ENCODE data around the gene BIRC2. TPM values are rescaled to one million over a fixed set of nuclear protein-coding genes. Genes with fewer than 3 reads are reported as not detected.

BIRC2 gene
- total and polyA plus RNA-seq, 2 of the 4 experiments (the other 2 are of a cell fraction), result 48.0 to 204 TPM

DNA sequence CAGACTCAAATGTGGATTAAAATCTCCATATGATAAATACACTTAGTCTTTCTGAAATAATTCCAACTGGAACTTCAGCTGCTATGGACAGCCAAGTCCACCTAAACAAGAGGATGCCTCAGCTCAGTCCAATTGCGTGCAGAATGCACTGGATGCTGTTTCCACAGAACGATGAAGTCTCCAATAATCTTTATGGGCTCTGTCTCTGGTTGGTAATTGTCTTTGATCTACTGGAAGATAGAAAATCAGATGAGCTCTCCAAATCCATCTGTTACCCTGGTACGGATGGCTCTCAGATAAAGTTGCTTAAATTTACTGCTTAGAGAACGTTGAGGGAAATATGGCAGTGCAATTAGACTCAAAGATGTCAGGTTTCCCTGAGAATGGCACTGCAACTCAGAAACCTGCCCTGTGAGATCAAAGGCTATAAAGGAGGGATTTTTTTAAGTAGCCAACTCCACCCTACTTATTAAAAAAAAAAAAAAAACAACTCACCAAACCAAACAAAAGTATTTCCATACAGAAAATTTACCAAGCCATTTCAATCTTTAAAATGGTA lies 30.6 kb upstream of the BIRC2 start:
- peak overlapping the region; percentile 55; the same call in 1 of the 2 replicates for H2BK20ac ChIP-seq (ENCODE audit: low read depth, low read length)
- H3K4me2 ChIP-seq (ENCODE audit: low read depth, low read length), result no peak overlapping the region
- no CpG with 5 or more reads among the region's 4 CpGs for WGBS, 2 experiments (ENCODE audit: extremely low coverage in 2 of 2, insufficient read length in 1 of 2)
- ATAC-seq (ENCODE audit: low read depth), result no peak
- no peak overlapping the region for H3K9ac ChIP-seq (ENCODE audit: low read depth, low read length)
- peak overlapping the region; percentile 47 for H4K91ac ChIP-seq (ENCODE audit: insufficient read depth, low read depth, low read length)
- H4K8ac ChIP-seq (ENCODE audit: low read depth in 2 of 2, low read length in 2 of 2), result peak overlapping the region in 1 of 2 experiments; percentile 20; a peak in 1 of 4 replicates
- H4K5ac ChIP-seq (ENCODE audit: low read depth, low read length), result no peak overlapping the region; the same call in 1 of the 2 replicates
- peak overlapping the region; percentile 54; the same call in 1 of the 2 replicates for H2AK5ac ChIP-seq (ENCODE audit: low read depth, low read length)
- no TSS peak for BruUV-seq (replicated peaks)
- CTCF ChIA-PET, result interaction anchor here (1.5 to 1.6 kb wide), 2 partner anchors 10 to 28 kb away, joined by 3 to 4 read pairs; no protein-coding TSS in a partner anchor
- H4K20me1 ChIP-seq (ENCODE audit: insufficient read depth, low read length), result no peaks in the 10 kb centered on the region
- H3K79me1 ChIP-seq (ENCODE audit: low read depth in 1 of 2, low read length in 2 of 2), result peaks cover 0 to 16% of the 10 kb centered on the region in 2 experiments; a peak in 2 of 4 replicates
- no peak overlapping the region for H2BK15ac ChIP-seq (ENCODE audit: low read depth, low read length)
- no peak overlapping the region for H2AFZ ChIP-seq (replicated peaks; ENCODE audit: low read length, poor library complexity)
- peaks cover 5% of the 10 kb centered on the region for H3K4me1 ChIP-seq (ENCODE audit: control insufficient read depth, insufficient read depth, low read length)
- H3K9me1 ChIP-seq (ENCODE audit: insufficient read depth, low read length), result peaks cover 7% of the 10 kb centered on the region; the same call in 1 of the 2 replicates
- dilution Hi-C loops (cut with HindIII; ENCODE audit: low sequenced_read_pairs, unreplicated experiment), result no loop called here
- TF ChIP-seq, protein P1, sequence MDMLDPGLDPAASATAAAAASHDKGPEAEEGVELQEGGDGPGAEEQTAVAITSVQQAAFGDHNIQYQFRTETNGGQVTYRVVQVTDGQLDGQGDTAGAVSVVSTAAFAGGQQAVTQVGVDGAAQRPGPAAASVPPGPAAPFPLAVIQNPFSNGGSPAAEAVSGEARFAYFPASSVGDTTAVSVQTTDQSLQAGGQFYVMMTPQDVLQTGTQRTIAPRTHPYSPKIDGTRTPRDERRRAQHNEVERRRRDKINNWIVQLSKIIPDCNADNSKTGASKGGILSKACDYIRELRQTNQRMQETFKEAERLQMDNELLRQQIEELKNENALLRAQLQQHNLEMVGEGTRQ (IDR thresholded peaks at IDR 0.05; ENCODE audit: low read depth, low read length), result no peak
- TF ChIP-seq, protein P2, sequence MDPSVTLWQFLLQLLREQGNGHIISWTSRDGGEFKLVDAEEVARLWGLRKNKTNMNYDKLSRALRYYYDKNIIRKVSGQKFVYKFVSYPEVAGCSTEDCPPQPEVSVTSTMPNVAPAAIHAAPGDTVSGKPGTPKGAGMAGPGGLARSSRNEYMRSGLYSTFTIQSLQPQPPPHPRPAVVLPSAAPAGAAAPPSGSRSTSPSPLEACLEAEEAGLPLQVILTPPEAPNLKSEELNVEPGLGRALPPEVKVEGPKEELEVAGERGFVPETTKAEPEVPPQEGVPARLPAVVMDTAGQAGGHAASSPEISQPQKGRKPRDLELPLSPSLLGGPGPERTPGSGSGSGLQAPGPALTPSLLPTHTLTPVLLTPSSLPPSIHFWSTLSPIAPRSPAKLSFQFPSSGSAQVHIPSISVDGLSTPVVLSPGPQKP (IDR thresholded peaks at IDR 0.05; ENCODE audit: borderline replicate concordance, low read depth, low read length), result no peak
- TF ChIP-seq CEBPB (IDR thresholded peaks at IDR 0.05; ENCODE audit: low read depth, low read length), result no peak
- H3K9me3 ChIP-seq (ENCODE audit: control insufficient read depth, insufficient read depth, low read length), result no peaks in the 10 kb centered on the region
- H3K27me3 ChIP-seq (ENCODE audit: control insufficient read depth, insufficient read depth, low read length), result no peaks in the 10 kb centered on the region
- H3K4ac ChIP-seq (ENCODE audit: low read depth, low read length), result peak overlapping the region; percentile 72; the same call in 1 of the 2 replicates
- in situ Hi-C loops (cut with MboI; ENCODE audit: low sequenced_read_pairs), result no loop called here
- H3K27ac ChIP-seq (ENCODE audit: insufficient read depth, low read length), result no peak overlapping the region
- no peak overlapping the region for H3K56ac ChIP-seq (ENCODE audit: extremely low read depth, insufficient read depth, low read length)
- no peak overlapping the region for H3K14ac ChIP-seq (replicated peaks; ENCODE audit: low read depth, low read length)
- no peak overlapping the region for H2AK9ac ChIP-seq (replicated peaks; ENCODE audit: low read depth, low read length, poor library complexity)
- H3K36me3 ChIP-seq (ENCODE audit: control insufficient read depth, insufficient read depth, low read length), result no peaks in the 10 kb centered on the region
- peak overlapping the region; percentile 40; the same call in 1 of the 2 replicates for H2BK120ac ChIP-seq (ENCODE audit: low read depth, low read length)
- H3K18ac ChIP-seq (ENCODE audit: low read depth, low read length), result peak overlapping the region; percentile 79; the same call in 1 of the 2 replicates
- no peak for DNase-seq
- no peak overlapping the region for H2BK5ac ChIP-seq (ENCODE audit: low read depth, low read length, poor library complexity, severe bottlenecking)
- no peak overlapping the region for H3K4me3 ChIP-seq (ENCODE audit: insufficient read depth, low read depth, low read length)
- peak overlapping the region; percentile 77; the same call in 1 of the 2 replicates for H3K23ac ChIP-seq (ENCODE audit: low read depth, low read length)
- POLR2A ChIA-PET (ENCODE audit: unreplicated experiment), result no interaction called here
- intact Hi-C loops (cut with micrococcal nuclease), result no loop called here
